HFFc6 (cell line): ENCODE results near the gene TUBA4B. TPM values are rescaled to one million over a fixed set of nuclear protein-coding genes. Genes with fewer than 3 reads are reported as not detected.
"Not testable (repeated sequence)": the region's sequence is repeated elsewhere in the genome, so short reads cannot be mapped to it uniquely, and the experiment has no call there.

Source experiments
- DNase-seq: peaks from one replicate; pipeline ENCODE4 v3.0.0-alpha.2; 2018
- H3K27ac Mint-ChIP-seq: 2 replicates; pipeline ENCODE4 v1.8.0; 2020; ENCODE audit warnings: mild to moderate bottlenecking, mixed read lengths
- H3K27me3 Mint-ChIP-seq: 2 replicates; pipeline ENCODE4 v1.8.0; 2021; ENCODE audit warnings: mild to moderate bottlenecking, moderate library complexity, mixed read lengths; ENCODE audit not compliant: insufficient read depth
- H3K36me3 Mint-ChIP-seq: 2 replicates; pipeline ENCODE4 v1.8.0; 2021; ENCODE audit warnings: low read depth, mixed read lengths
- H3K4me1 Mint-ChIP-seq: 2 replicates; pipeline ENCODE4 v1.8.0; 2020; ENCODE audit warnings: low read depth, mixed read lengths
- H3K4me3 Mint-ChIP-seq: 2 replicates; pipeline ENCODE4 v1.8.0; 2020; ENCODE audit warnings: mild to moderate bottlenecking, moderate library complexity, mixed read lengths
- H3K9me3 Mint-ChIP-seq: 2 replicates; pipeline ENCODE4 v1.8.0; 2020; ENCODE audit warnings: mild to moderate bottlenecking, mixed read lengths
- CTCF ChIP-seq: fragments of 200-600 bp; sonication (generic); IDR thresholded peaks from 2 replicates; pipeline ENCODE4 v1.5.0; 2021; ENCODE audit warnings: antibody characterized with exemption, mild to moderate bottlenecking
- microRNA-seq: library from miRNA; unstranded; fragments of <30 nt; microRNA quantifications from one replicate; pipeline ENCODE4, GENCODE V29; 2019
- total RNA-seq, 6 experiments: library from RNA; stranded (reverse); fragmentation: NEBNext Ultra II Directional; extraction: Animal tissue kit (Norgen Biotek cat#: 25700); gene quantifications; 2 replicates in 1 of 6; 3 replicates in 5 of 6; pipeline ENCODE4 v1.2.3, GENCODE V29; 2021

TUBA4B gene
- total RNA-seq, 6 experiments from 2014 or later: not detected

GRCh38 chr2:219306047-219306446, 53.0 kb downstream of the TUBA4B start:
- TF ChIP-seq CTCF: no peak
- Mint-ChIP-seq H3K27me3 (peaks cover 20% of the 10 kb centered on the region), H3K27ac (no peak overlapping the region), H3K4me1 (peaks cover 14% of the 10 kb centered on the region), H3K4me3 (no peak overlapping the region), H3K36me3 (no peaks in the 10 kb centered on the region), H3K9me3 (no peaks in the 10 kb centered on the region)
- no peak for DNase-seq

- Mint-ChIP-seq H3K4me3 (peak overlapping the region; percentile 86), H3K27me3 (peaks cover 21% of the 10 kb centered on the region), H3K27ac (peak overlapping the region; percentile 32), H3K9me3 (no peaks in the 10 kb centered on the region), H3K36me3 (no peaks in the 10 kb centered on the region; the same call in 1 of the 2 replicates), H3K4me1 (peaks cover 14% of the 10 kb centered on the region)
- no peak for TF ChIP-seq CTCF
- peak; percentile 62 for DNase-seq
Observed at GRCh38 chr2:219308142-219309101, 55.4 kb downstream of the TUBA4B start.

- Mint-ChIP-seq H3K4me1 (peaks cover 14% of the 10 kb centered on the region), H3K27me3 (peaks cover 22% of the 10 kb centered on the region), H3K9me3 (no peaks in the 10 kb centered on the region), H3K27ac (peak within 1 kb of the TSS; percentile 32), H3K4me3 (peak within 1 kb of the TSS; percentile 86), H3K36me3 (no peaks in the 10 kb centered on the region; the same call in 1 of the 2 replicates)
- no peak for DNase-seq
- no peak for TF ChIP-seq CTCF
Observed at GRCh38 chr2:219309278-219309677, 56.2 kb downstream of the TUBA4B start, which contains the start of gene PTPRN. Gene PTPRN (minus strand): TSS chr2:219309401. CDS start chr2:219309332, 69 bp downstream.

- H3K27ac Mint-ChIP-seq, DNase-seq, H3K4me3 Mint-ChIP-seq, H3K9me3 Mint-ChIP-seq, H3K36me3 Mint-ChIP-seq: not testable (repeated sequence)
- peaks cover 10% of the 10 kb centered on the region for H3K4me1 Mint-ChIP-seq
- H3K27me3 Mint-ChIP-seq: peaks cover 22% of the 10 kb centered on the region
Observed at GRCh38 chr2:219312683-219313263, 59.7 kb downstream of the TUBA4B start.

GRCh38 chr2:219314804-219315468, 61.9 kb downstream of the TUBA4B start:
- Mint-ChIP-seq H3K9me3 (no peaks in the 10 kb centered on the region), H3K4me1 (no peaks in the 10 kb centered on the region), H3K36me3 (no peaks in the 10 kb centered on the region; the same call in 1 of the 2 replicates), H3K4me3 (no peak overlapping the region), H3K27ac (no peak overlapping the region), H3K27me3 (peaks cover 18% of the 10 kb centered on the region)
- TF ChIP-seq CTCF: no peak
- peak; percentile 24 for DNase-seq

Small RNAs within 50 kb of the gene (microRNA-seq; reads per million reads assigned to microRNA genes)
- gene MIR153-1: not detected

Other genes with a start within 250 kb of the TUBA4B start
- not detected for gene CFAP65, start 211.7 kb upstream of the TUBA4B start, total RNA-seq
- gene IHH, start 192.3 kb upstream of the TUBA4B start, total RNA-seq: not detected
- 10 to 100 TPM; 12.0 to 16.6 (median 14.1) TPM for gene NHEJ1, start 92.4 kb upstream of the TUBA4B start, total RNA-seq
- 1 to 10 TPM in 2 of 6 experiments, under 1 TPM in 4; 0.36 to 1.5 (median 0.88) TPM for gene SLC23A3, start 83.2 kb upstream of the TUBA4B start, total RNA-seq
- gene CNPPD1, start 76.3 kb upstream of the TUBA4B start, total RNA-seq: 10 to 100 TPM; 37.9 to 46.2 (median 42.2) TPM
- gene RETREG2, start 75.0 kb upstream of the TUBA4B start, total RNA-seq: 100 to 1,000 TPM in 1 of 6 experiments, 10 to 100 TPM in 5; 77.3 to 102 (median 85.5) TPM
- gene ZFAND2B, start 46.5 kb upstream of the TUBA4B start, total RNA-seq: 10 to 100 TPM; 28.8 to 39.6 (median 33.1) TPM
- gene ABCB6, start 34.3 kb upstream of the TUBA4B start, total RNA-seq: 10 to 100 TPM; 12.5 to 16.5 (median 13.9) TPM
- gene ATG9A, start 23.6 kb upstream of the TUBA4B start, total RNA-seq: 10 to 100 TPM; 50.5 to 58.8 (median 52.5) TPM
- 10 to 100 TPM; 11.7 to 18.9 (median 15.4) TPM for gene ANKZF1, start 23.4 kb upstream of the TUBA4B start, total RNA-seq
- 1 to 10 TPM; 4.4 to 7.6 (median 5.5) TPM for gene GLB1L, start 7.8 kb upstream of the TUBA4B start, total RNA-seq
- gene STK16, start 7.8 kb upstream of the TUBA4B start, total RNA-seq: 10 to 100 TPM; 25.1 to 30.7 (median 28.2) TPM
- gene TUBA4A, start 675 bp downstream of the TUBA4B start, total RNA-seq: 10 to 100 TPM; 40.4 to 66.3 (median 48.2) TPM
- gene DNAJB2, start 26.1 kb downstream of the TUBA4B start, total RNA-seq: 10 to 100 TPM; 39.7 to 45.4 (median 41.5) TPM
- gene PTPRN, start 56.2 kb downstream of the TUBA4B start, total RNA-seq: 10 to 100 TPM in 5 of 6 experiments, 1 to 10 TPM in 1; 5.2 to 18.3 (median 15.2) TPM
- not detected for gene RESP18, start 79.5 kb downstream of the TUBA4B start, total RNA-seq
- gene DNPEP, start 134.7 kb downstream of the TUBA4B start, total RNA-seq: 10 to 100 TPM; 46.9 to 59.4 (median 53.0) TPM
- gene DES, start 165.1 kb downstream of the TUBA4B start, total RNA-seq: under 1 TPM in 5 of 6 experiments, not detected in 1; 0.12 to 0.37 (median 0.19) TPM
- 10 to 100 TPM; 80.9 to 89.5 (median 84.7) TPM for gene SPEG, start 181.6 kb downstream of the TUBA4B start, total RNA-seq
- 10 to 100 TPM; 68.9 to 85.3 (median 74.1) TPM for gene GMPPA, start 245.6 kb downstream of the TUBA4B start, total RNA-seq